ENCODE results near the gene PGAP2. TPM values are rescaled to one million over a fixed set of nuclear protein-coding genes. Genes with fewer than 3 reads are reported as not detected.
A peak's percentile ranks its signal among the peaks of the same experiment; 100 is the strongest.

PGAP2 gene
- total and polyA plus RNA-seq, 2 donors (not counting 3 experiments of a cell fraction or from before 2014, with no cell fraction given): 18.3 to 34.1 TPM

DNA sequence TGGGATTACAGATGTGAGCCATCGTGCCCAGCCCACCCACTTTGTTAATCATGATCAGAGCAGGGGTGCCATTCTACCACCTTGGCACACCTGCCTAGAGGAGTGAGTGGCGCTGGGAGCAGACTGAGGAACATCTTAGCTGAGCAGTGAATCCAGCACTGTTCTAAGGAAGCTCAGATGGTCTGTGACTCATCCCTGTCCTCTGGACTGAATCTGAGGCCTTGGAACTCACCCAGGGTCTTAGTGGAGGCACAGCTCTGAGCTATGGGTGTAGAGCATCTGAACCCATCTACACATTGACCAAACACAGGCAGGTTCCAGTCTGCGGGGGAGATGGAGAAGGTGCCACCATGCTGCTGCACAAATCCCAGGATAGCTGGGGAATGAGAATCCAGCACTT lies 14.9 kb downstream of the PGAP2 start:
- CTCF ChIA-PET: interaction anchor here (0.8 to 2.9 kb wide), 6 partner anchors 9 to 250 kb away, joined by 3 to 17 read pairs (median 4); partner anchors contain the start of genes PGAP2 and RHOG
- Histone ChIP-seq H3K36me3 (ENCODE audit: control insufficient read depth in 2 of 2, extremely low read depth in 1 of 2, insufficient read depth in 2 of 2, low read length in 2 of 2) (peaks cover 2 to 20% of the 10 kb centered on the region in 2 experiments), H3K9ac (replicated peaks; ENCODE audit: extremely low read depth, insufficient read depth, low read length) (no peak overlapping the region), H3K9me1 (replicated peaks; ENCODE audit: control insufficient read depth, extremely low read depth, insufficient read depth, low read length) (no peaks in the 10 kb centered on the region), H3K79me2 (ENCODE audit: control insufficient read depth, insufficient read depth, low read length) (no peaks in the 10 kb centered on the region), H3K4me1 (ENCODE audit: control insufficient read depth, extremely low read depth, insufficient read depth, low read length) (no peaks in the 10 kb centered on the region), H3K27me3 (ENCODE audit: control insufficient read depth in 2 of 2, insufficient read depth in 2 of 2, low read length in 2 of 2) (no peaks in the 10 kb centered on the region), H3K9me3 (replicated peaks; ENCODE audit: control insufficient read depth, insufficient read depth, low read length) (no peaks in the 10 kb centered on the region), H3K4me3 (replicated peaks in 1 of 3; ENCODE audit: insufficient read depth in 1 of 3, low read depth in 1 of 3, low read length in 3 of 3) (no peak overlapping the region), H2AFZ (ENCODE audit: low read depth, low read length) (no peak overlapping the region), H4K20me1 (replicated peaks; ENCODE audit: control insufficient read depth, extremely low read depth, insufficient read depth, low read length) (no peaks in the 10 kb centered on the region), H3K4me2 (ENCODE audit: insufficient read depth, low read length) (no peak overlapping the region), H3K27ac (ENCODE audit: insufficient read depth, low read depth, low read length) (no peak overlapping the region)
- POLR2A ChIA-PET: no interaction called here
- intact Hi-C loops (cut with micrococcal nuclease): no loop called here
- FAIRE-seq: peak; percentile 73
- no peak for DNase-seq (ENCODE audit: low read depth, low spot score)
- dilution Hi-C loops (cut with MboI; ENCODE audit: extremely low pct_ligation_motif_present, low sequenced_read_pairs): no loop called here
- BruUV-seq (replicated peaks): no TSS peak
- TF ChIP-seq, protein P1, sequence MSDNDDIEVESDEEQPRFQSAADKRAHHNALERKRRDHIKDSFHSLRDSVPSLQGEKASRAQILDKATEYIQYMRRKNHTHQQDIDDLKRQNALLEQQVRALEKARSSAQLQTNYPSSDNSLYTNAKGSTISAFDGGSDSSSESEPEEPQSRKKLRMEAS (IDR thresholded peaks at IDR 0.05; ENCODE audit: insufficient read depth, insufficient read length): no peak
- TF ChIP-seq, protein P2, sequence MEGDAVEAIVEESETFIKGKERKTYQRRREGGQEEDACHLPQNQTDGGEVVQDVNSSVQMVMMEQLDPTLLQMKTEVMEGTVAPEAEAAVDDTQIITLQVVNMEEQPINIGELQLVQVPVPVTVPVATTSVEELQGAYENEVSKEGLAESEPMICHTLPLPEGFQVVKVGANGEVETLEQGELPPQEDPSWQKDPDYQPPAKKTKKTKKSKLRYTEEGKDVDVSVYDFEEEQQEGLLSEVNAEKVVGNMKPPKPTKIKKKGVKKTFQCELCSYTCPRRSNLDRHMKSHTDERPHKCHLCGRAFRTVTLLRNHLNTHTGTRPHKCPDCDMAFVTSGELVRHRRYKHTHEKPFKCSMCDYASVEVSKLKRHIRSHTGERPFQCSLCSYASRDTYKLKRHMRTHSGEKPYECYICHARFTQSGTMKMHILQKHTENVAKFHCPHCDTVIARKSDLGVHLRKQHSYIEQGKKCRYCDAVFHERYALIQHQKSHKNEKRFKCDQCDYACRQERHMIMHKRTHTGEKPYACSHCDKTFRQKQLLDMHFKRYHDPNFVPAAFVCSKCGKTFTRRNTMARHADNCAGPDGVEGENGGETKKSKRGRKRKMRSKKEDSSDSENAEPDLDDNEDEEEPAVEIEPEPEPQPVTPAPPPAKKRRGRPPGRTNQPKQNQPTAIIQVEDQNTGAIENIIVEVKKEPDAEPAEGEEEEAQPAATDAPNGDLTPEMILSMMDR (IDR thresholded peaks at IDR 0.05; ENCODE audit: extremely low read depth in 1 of 2, insufficient read depth in 1 of 2, low read depth in 1 of 2, low read length in 2 of 2): no peak
- no peak for TF ChIP-seq JUN (IDR thresholded peaks at IDR 0.05; ENCODE audit: borderline replicate concordance, insufficient read depth, insufficient read length, low read depth)
- no peak for TF ChIP-seq FOS (IDR thresholded peaks at IDR 0.05; ENCODE audit: borderline replicate concordance, insufficient read depth, low read length)
- no peak for TF ChIP-seq POLR2AphosphoS5 (IDR thresholded peaks at IDR 0.05; ENCODE audit: insufficient read depth, low read depth, low read length)
- no peak for TF ChIP-seq POLR2A (IDR thresholded peaks at IDR 0.05; ENCODE audit: low read depth, low read length)
- no peak for TF ChIP-seq MYC (IDR thresholded peaks at IDR 0.05; ENCODE audit: low read depth, low read length)
- no peak for TF ChIP-seq GATA2 (IDR thresholded peaks at IDR 0.05; ENCODE audit: insufficient read depth, insufficient read length, low read depth, low read length)

All from endothelial cell of umbilical vein (primary cell).